MM.1S (cell line): ENCODE results near the gene RAB35.

Experiments
- DNase-seq: peaks from one replicate; pipeline ENCODE4 v3.0.0-alpha.2; 2015
- H2AFZ ChIP-seq: fragments of 300-600 bp; sonication (generic); 2 replicates; pipeline ENCODE4 v1.6.0; 2016; ENCODE audit warnings: antibody characterized with exemption, low read length
- H3F3A ChIP-seq: fragments of 300-600 bp; sonication (generic); 2 replicates; pipeline ENCODE4 v1.6.1; 2016; ENCODE audit warnings: mild to moderate bottlenecking, antibody characterized with exemption, low read length, moderate library complexity, mixed read lengths; ENCODE audit not compliant: insufficient read depth
- H3K27ac ChIP-seq: fragments of 300-600 bp; sonication (generic); 2 replicates; pipeline ENCODE4 v1.5.1; 2016; ENCODE audit warnings: mild to moderate bottlenecking, low read length
- H3K27me3 ChIP-seq: fragments of 300-600 bp; sonication (generic); replicated peaks from 2 replicates; pipeline ENCODE4 v1.6.0; 2016; ENCODE audit warnings: low read length; ENCODE audit not compliant: insufficient read depth
- H3K36me3 ChIP-seq: fragments of 300-600 bp; sonication (generic); replicated peaks from 2 replicates; pipeline ENCODE4 v1.6.1; 2016; ENCODE audit warnings: mild to moderate bottlenecking, low read length, mixed read lengths; ENCODE audit not compliant: insufficient read depth
- H3K4me1 ChIP-seq: fragments of 300-600 bp; sonication (generic); 2 replicates; pipeline ENCODE4 v1.6.1; 2016; ENCODE audit warnings: low read length, mixed read lengths
- H3K4me2 ChIP-seq: fragments of 300-600 bp; sonication (generic); 2 replicates; pipeline ENCODE4 v1.6.0; 2016; ENCODE audit warnings: low read depth, low read length
- H3K4me3 ChIP-seq: fragments of 300-600 bp; sonication (generic); 2 replicates; pipeline ENCODE4 v1.5.1; 2016; ENCODE audit warnings: low read length, mixed read lengths
- H3K79me2 ChIP-seq: fragments of 300-600 bp; sonication (generic); 2 replicates; pipeline ENCODE4 v1.6.1; 2016; ENCODE audit warnings: mixed run types, low read length, mixed read lengths
- H3K9ac ChIP-seq: fragments of 300-600 bp; sonication (generic); 2 replicates; pipeline ENCODE4 v1.6.1; 2016; ENCODE audit warnings: low read length, mixed read lengths
- H3K9me2 ChIP-seq: fragments of 300-600 bp; sonication (generic); replicated peaks from 2 replicates; pipeline ENCODE4 v1.6.1; 2016; ENCODE audit warnings: mild to moderate bottlenecking, low read length, mixed read lengths; ENCODE audit not compliant: insufficient read depth
- H3K9me3 ChIP-seq: fragments of 300-600 bp; sonication (generic); replicated peaks from 2 replicates; pipeline ENCODE4 v1.6.1; 2016; ENCODE audit warnings: mild to moderate bottlenecking, low read length, mixed read lengths; ENCODE audit not compliant: insufficient read depth
- H4K20me1 ChIP-seq: fragments of 300-600 bp; sonication (generic); 2 replicates; pipeline ENCODE4 v1.6.1; 2016; ENCODE audit warnings: mild to moderate bottlenecking, low read length, moderate library complexity, mixed read lengths; ENCODE audit not compliant: insufficient read depth
- CTCF ChIP-seq: fragments of 300-600 bp; sonication (generic); IDR thresholded peaks from 2 replicates; pipeline ENCODE4 v1.5.1; 2016; ENCODE audit warnings: antibody characterized with exemption, low read length, mixed read lengths
- EZH2 ChIP-seq: fragments of 300-600 bp; sonication (generic); optimal IDR thresholded peaks from 2 replicates; pipeline ENCODE3; 2017; ENCODE audit warnings: low read depth, mild to moderate bottlenecking, antibody characterized with exemption, low read length, mixed read lengths
- EZH2phosphoT487 ChIP-seq: fragments of 300-600 bp; sonication (generic); IDR thresholded peaks from 2 replicates; pipeline ENCODE4 v1.6.1; 2018; ENCODE audit warnings: antibody characterized with exemption, low read length

RAB35 gene

DNA sequence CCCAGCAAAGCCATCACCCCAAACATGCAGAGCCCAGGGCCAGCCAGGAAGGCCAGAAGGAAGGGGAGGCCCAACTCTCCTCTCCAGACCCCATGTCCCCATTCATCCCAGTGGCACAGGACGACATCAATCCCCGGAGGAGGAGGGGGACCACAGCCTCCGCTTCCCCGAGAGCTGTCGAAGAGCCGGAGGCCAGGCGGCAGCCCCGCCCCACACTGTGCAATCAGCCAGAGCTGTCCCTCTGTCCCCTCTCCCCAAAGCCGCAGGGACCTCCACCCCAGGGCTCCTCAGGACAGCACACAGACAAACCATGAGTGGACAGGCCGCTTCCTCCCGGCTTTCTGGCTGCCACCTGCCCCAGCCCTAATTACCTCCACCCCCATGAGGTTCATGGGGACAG lies 16.8 kb downstream of the RAB35 start:
- H3K4me2 ChIP-seq = no peak overlapping the region
- H3F3A ChIP-seq = peaks cover 5% of the 10 kb centered on the region; the same call in 1 of the 2 replicates
- no peaks in the 10 kb centered on the region for H3K27me3 ChIP-seq
- no peak overlapping the region for H3K9ac ChIP-seq
- H3K9me2 ChIP-seq = no peaks in the 10 kb centered on the region
- H3K27ac ChIP-seq = no peak overlapping the region
- TF ChIP-seq EZH2phosphoT487 = no peak
- H3K36me3 ChIP-seq = no peaks in the 10 kb centered on the region; the same call in 1 of the 2 replicates
- H3K9me3 ChIP-seq = no peaks in the 10 kb centered on the region
- peaks cover 52% of the 10 kb centered on the region for H3K79me2 ChIP-seq
- DNase-seq = no peak
- peaks cover 15% of the 10 kb centered on the region for H3K4me1 ChIP-seq
- H3K4me3 ChIP-seq = no peak overlapping the region
- H2AFZ ChIP-seq = no peak overlapping the region
- no peaks in the 10 kb centered on the region for H4K20me1 ChIP-seq

- no peak overlapping the region for H3K9ac ChIP-seq
- peaks cover 15% of the 10 kb centered on the region for H3K4me1 ChIP-seq
- no peaks in the 10 kb centered on the region for H4K20me1 ChIP-seq
- H3K27ac ChIP-seq = no peak overlapping the region
- H3K27me3 ChIP-seq = no peaks in the 10 kb centered on the region
- no peaks in the 10 kb centered on the region; the same call in 1 of the 2 replicates for H3K36me3 ChIP-seq
- no peak overlapping the region for H3K4me2 ChIP-seq
- H3K4me3 ChIP-seq = no peak overlapping the region
- no peak for DNase-seq
- peaks cover 5% of the 10 kb centered on the region; the same call in 1 of the 2 replicates for H3F3A ChIP-seq
- no peaks in the 10 kb centered on the region for H3K9me2 ChIP-seq
- no peak overlapping the region for H2AFZ ChIP-seq
- H3K79me2 ChIP-seq = peaks cover 51% of the 10 kb centered on the region
- no peak for TF ChIP-seq EZH2
- H3K9me3 ChIP-seq = no peaks in the 10 kb centered on the region
Measured at GRCh38 chr12:120098756-120099470, 17.6 kb downstream of the RAB35 start.

GRCh38 chr12:120096671-120097202 lies 19.8 kb downstream of the RAB35 start:
- Histone ChIP-seq H3K27me3 (no peaks in the 10 kb centered on the region), H3K4me1 (peaks cover 10% of the 10 kb centered on the region), H3K27ac (no peak overlapping the region), H3K4me2 (no peak overlapping the region), H3K36me3 (no peaks in the 10 kb centered on the region; the same call in 1 of the 2 replicates), H3K9ac (no peak overlapping the region), H2AFZ (no peak overlapping the region), H3K9me2 (no peaks in the 10 kb centered on the region), H3K79me2 (peaks cover 31% of the 10 kb centered on the region), H3K4me3 (no peak overlapping the region), H3K9me3 (no peaks in the 10 kb centered on the region), H3F3A (peaks cover 3% of the 10 kb centered on the region; the same call in 1 of the 2 replicates), H4K20me1 (no peaks in the 10 kb centered on the region)
- no peak for DNase-seq
- TF ChIP-seq CTCF (no peak), EZH2 (no peak), EZH2phosphoT487 (no peak)

DNA sequence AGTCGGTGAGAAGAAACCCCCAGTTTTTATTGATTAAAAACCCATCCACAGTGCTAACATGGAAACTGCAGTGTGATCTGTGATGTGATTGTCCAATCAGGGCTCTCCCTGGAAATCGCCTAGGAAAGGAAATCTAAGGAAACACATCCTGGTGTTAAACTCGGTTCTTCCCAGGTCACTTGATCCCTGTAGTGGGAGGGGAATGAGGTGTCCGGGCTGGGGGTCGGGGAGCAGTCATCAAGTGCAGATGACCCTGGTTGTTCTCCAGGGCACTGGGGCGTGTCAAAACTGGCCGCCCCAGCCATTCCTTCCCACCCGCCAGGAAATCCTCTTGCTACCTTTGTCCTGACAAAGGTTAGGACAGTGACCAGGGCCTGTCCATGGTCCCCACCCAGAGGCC lies 20.8 kb downstream of the RAB35 start:
- Histone ChIP-seq H3K4me2 (no peak overlapping the region), H3K9me3 (no peaks in the 10 kb centered on the region), H3K27ac (no peak overlapping the region), H3K36me3 (no peaks in the 10 kb centered on the region; the same call in 1 of the 2 replicates), H3K9ac (no peak overlapping the region), H3F3A (no peaks in the 10 kb centered on the region), H3K79me2 (peaks cover 24% of the 10 kb centered on the region), H3K4me3 (no peak overlapping the region), H4K20me1 (no peaks in the 10 kb centered on the region), H3K4me1 (peaks cover 2% of the 10 kb centered on the region; the same call in 1 of the 2 replicates), H3K27me3 (no peaks in the 10 kb centered on the region), H3K9me2 (no peaks in the 10 kb centered on the region), H2AFZ (no peak overlapping the region)
- TF ChIP-seq CTCF (no peak), EZH2phosphoT487 (no peak), EZH2 (no peak)
- DNase-seq = no peak
